Activated T-cell treated with anti-CD3 and anti-CD28 coated beads for 48 hours (primary cell): ENCODE data around the gene NACC1.
A peak's percentile ranks its signal among the peaks of the same experiment; 100 is the strongest.

ENCODE experiments used
- DNase-seq: peaks from one replicate; pipeline ENCODE4 v3.0.0-alpha.2; 2020; ENCODE audit warnings: low read depth

Gene NACC1

DNA sequence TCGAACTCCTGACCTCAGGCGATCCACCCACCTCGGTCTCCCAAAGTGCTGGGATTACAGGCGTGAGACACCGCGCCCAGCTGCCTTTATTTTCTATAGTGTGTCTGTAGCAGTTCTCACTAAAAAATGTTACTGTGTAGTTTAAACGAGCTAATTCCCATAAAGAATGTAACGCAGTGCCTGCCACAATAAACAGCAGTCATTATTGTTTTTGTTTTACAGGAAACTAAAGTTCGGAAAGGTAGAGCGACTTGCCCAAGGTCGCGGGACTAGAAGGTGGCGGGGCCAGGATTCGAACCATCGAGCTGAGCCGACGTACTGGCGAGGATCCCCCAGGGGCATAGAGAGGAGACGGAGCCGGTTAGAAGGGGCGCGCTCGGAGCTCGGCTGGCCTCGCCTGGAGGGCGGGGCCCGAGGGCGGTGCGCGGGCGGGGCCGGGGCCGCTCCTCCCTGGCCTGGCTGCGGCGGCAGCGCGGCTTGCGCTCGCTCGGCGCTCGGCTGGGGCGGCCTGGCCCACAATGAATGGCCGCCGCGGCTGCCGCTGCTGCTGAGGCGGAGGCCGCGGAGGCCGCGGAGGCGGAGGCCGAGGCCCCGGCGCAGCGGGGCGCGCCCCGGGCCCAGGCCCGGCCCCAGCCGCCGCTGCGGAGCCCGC is at the start of gene NACC1:
TSS of gene NACC1 (plus strand) at position 493 of the 652 bp plus-strand sequence. CDS start 16,944 bp downstream, outside the sequence.
- peak; percentile 95 for DNase-seq

- no peak for DNase-seq
Measured at GRCh38 chr19:13069415-13070359, 48.4 kb upstream of the NACC1 start.

- no peak for DNase-seq
Measured at GRCh38 chr19:13070425-13071140, 47.5 kb upstream of the NACC1 start.

DNA sequence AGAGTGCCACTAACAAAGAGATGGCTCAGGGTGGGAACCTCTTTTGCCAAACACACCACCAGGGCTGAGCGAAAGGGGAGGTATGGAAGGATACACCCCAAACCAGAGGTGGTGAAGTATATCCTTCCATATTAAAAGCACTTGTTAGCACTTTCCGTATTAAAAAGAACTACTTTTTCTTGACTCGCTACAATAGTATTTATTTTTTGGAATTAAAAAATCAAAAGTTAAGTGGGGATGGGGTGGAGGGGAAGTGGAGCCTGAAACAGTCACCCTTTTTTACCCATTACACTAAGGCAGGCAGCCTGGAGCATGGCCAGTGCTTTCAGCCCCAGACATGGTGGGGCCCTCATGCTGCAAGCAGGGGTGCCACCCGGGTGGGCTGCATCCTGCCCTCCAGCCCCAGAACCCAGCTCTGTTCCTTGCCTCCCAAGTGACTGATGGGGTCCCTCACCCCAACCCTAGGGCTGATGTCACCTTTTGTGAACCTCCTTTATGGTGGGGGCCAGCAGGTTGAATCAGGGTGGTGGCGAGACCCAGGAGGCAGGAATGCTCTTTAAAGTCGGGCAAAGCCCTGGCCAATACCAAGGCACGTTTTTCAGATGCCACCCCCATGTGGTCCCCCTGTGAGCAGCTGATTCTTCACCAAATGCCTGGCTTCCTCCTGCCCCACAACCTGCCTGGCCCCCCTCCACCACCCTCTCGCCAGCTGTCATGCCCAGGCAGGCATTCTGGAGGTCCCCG is 46.4 kb upstream of the NACC1 start:
- no peak for DNase-seq

DNA sequence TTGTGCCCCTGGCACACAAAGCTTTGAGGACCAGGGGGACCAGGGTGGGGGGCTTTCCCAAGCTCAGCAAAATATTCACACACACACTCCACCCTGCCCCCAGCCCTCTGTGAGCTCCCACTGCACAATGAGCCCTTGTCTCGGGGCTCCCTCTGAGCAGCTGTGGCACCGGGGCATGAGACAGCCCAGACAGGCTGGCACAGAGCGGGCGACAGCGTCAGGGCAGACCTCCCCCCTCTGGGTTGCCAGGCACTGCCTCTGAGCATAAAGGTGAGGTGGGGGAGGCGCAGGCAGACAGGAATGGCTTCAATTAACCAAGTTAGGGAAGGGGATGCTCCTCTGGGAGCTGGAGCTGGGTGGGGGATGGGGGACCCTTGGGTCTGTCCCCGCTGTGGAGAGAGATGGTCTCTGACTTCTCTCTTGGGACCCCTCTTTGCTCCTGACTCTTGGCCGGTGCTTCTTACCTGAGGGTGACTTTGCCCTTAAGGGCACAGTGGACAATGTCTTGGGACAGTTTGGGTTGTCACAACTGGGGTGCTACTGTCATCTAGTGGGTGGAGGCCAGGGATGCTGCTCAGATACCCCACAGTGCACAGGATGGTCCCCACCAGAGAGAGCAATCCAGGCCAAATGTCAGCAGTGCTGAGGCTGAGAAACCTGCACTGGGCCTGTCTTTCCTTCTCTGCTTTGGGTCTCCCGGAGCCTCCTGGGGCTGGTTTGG is 45.7 kb upstream of the NACC1 start:
- no peak for DNase-seq

GRCh38 chr19:13073263-13073662 is 44.8 kb upstream of the NACC1 start:
- DNase-seq, result no peak

- no peak for DNase-seq
Measured at GRCh38 chr19:13074378-13074777, 43.7 kb upstream of the NACC1 start.

DNA sequence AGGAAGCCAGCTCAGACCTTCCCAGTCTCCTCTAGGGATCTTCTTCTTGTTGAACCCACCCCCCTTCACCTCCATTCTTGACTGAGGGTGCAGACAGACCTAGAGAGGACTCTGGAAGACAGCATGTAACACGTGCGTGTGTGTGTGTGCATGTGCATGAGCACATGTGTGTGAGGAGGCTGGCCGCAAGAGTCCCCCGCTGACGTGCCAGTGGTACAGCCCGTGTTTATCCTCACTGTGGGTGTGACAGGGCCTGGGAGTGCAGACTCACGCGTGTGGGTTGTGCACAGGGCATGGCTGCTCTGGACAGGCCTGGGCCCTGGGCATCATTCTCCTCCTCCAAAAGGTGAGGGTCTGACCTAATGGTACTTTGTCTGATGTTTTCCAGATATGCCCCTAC is 41.7 kb upstream of the NACC1 start:
- no peak for DNase-seq

GRCh38 chr19:13076787-13077186 is 41.3 kb upstream of the NACC1 start:
- DNase-seq, result no peak

GRCh38 chr19:13077240-13077639 is 40.8 kb upstream of the NACC1 start:
- no peak for DNase-seq

DNA sequence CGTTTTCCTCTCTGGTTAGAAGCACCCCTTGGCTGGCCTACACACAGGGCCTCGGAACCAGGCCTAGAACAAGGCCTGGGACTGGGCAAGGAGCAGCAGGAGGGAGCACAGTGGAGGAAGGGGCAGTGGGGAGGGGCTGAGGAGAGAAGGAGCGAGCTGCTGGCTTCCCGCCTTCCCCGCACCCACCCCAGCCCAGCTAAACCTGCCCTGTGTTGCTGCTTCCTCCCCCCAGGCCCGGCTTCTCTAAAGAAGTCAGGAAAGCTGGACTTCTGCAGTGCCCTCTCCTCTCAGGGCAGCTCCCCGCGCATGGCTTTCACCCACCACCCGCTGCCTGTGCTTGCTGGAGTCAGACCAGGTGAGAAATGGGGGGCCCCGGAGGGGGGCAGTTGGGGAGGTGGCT is 39.7 kb upstream of the NACC1 start:
- no peak for DNase-seq

- no peak for DNase-seq
Measured at GRCh38 chr19:13078897-13079541, 39.0 kb upstream of the NACC1 start.

DNA sequence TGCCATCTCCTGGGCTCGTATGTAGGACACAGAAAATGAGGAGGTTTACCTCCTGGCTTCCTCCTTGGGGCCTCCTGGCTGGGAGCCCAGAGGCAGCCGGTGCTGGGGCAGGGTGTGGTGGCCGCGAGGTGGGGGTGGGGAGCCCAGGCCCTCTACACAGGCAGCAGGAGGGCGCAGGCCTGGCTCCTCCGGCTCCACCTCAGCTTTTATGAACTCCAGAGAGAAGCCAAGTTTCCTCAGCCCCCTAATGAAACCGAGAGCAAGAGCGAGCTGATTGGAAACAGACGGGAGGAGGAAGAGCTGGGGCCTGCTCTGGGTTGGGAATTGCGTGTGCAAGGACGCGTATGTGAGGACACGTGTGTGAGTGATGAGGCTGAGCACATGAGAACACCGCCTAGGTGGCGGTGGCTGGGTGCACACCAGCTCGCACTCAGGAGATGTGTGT is 38.5 kb upstream of the NACC1 start:
- no peak for DNase-seq

DNA sequence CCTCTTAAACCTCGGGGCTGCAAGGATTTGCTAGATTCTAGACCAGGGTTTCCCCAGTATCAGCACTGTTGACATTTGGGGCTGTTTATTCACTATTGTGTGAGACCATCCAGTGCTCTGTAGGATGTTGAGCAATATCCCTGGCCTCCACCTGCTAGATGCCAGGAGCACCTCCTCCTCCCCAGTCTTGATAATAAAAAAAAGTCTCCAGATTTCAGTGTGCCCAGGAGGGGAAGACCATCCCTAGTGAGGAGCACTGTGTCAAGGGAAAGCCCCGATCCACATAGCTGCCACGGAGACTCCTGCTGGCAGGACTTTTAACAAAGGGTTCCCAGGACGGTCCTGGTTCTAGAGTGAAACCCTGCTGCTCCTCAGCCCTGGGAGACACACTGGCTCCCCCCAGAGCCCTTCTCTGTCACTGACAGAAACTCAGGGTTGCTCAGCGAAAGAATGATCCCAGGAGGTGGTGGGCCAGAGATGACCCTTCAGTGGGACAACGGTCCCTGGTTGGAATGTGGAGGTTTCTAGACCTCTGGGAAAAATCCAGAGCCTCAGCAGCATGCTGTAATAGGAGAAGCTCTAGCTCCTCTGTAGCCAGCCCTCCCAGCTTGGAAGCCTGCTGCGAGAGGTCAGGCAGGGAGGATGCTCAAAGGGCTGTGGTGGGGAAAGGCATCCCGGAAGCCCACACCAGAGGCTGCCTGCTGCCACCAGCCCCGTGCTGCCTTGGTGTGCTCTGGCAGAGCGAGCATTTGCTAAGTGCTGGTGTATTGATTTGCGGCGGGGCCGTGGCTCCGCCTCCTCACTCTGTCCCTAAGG is 35.7 kb upstream of the NACC1 start:
- no peak for DNase-seq

- no peak for DNase-seq
Measured at GRCh38 chr19:13083008-13083404, 35.1 kb upstream of the NACC1 start.

DNA sequence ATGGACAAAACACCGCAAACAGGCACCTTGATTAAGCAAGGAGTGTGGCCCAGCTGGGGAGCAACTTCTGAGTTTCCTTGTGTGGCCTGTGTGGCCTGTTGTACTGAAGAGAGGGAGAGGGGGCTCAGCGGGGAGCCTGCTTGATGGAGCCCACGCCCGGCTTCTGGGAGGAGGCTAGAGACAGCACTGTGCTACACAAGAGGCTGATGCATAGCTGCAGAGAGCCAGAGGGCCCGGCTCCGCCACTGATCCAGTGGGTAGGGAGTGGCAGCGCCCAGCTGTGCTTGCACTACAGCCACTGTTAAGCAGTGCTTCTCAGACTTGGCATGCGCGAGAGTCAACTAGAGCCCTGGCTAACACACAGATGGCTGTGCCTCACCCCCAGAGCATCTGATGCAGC is 34.4 kb upstream of the NACC1 start:
- DNase-seq, result no peak

GRCh38 chr19:13085666-13086065 is 32.4 kb upstream of the NACC1 start:
- no peak for DNase-seq

DNA sequence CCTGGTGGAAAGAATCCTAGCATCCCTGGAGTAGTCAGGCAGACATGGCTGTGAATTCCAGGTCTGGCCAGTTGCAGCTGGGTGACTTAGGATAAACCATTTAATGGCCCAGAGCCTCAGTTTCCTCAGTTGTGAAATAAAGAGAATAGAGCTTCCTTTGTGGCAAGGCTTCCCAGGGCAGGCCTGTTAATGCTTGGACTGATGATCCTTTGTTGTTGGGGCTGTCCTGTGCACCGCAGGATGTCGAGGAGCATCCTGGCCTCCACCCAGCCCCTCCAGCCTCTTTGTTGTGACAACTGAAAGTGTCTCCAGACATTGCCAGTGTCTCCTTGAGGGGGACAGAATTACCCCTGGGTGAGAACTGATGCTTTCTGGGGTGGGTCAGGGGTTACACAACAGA is 31.7 kb upstream of the NACC1 start:
- no peak for DNase-seq

DNA sequence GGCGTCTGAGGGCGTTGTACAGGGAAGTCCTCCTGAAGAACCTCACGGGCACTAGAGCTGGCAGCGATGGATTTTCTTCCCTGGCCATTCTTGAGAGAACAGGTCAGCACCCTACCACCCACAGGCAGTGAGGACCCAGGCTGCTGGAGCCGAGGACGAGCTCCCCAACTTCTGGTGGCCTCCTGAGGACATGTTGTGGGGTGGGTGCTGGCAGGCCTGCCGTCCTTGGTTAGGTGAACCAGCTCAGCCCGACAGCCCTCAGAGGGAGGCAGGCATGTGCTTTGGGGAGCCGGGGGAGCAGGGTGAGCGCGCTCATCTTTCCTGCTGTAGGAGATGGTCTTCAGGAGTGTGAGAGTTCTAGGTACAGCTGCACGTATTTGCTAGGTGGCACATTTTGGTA is 30.8 kb upstream of the NACC1 start:
- DNase-seq, result no peak
